Smooth muscle cell (in vitro differentiated cells): ENCODE measurements around the gene COLGALT1. TPM values are rescaled to one million over a fixed set of nuclear protein-coding genes. Genes with fewer than 3 reads are reported as not detected.

Experiments
- DNase-seq: peaks from one replicate; lab custom pipeline; 2025; ENCODE audit not compliant: unreplicated experiment; lab: John Stamatoyannopoulos, UW
- H2AFZ ChIP-seq: fragments of 200-600 bp; sonication (generic); 2 replicates; pipeline ENCODE4 v1.6.0; 2016; ENCODE audit warnings: antibody characterized with exemption, low read depth, mild to moderate bottlenecking
- H3F3A ChIP-seq: fragments of 200-600 bp; sonication (generic); 2 replicates; pipeline ENCODE4 v1.6.0; 2017; ENCODE audit warnings: antibody characterized with exemption, low read depth
- H3K27ac ChIP-seq: fragments of 200-600 bp; sonication (generic); 2 replicates; pipeline ENCODE4 v1.5.1; 2016; ENCODE audit warnings: low read depth, mild to moderate bottlenecking
- H3K27me3 ChIP-seq: fragments of 200-600 bp; sonication (generic); 2 replicates; pipeline ENCODE4 v1.6.1; 2016; ENCODE audit warnings: low read depth, mild to moderate bottlenecking
- H3K36me3 ChIP-seq: fragments of 200-600 bp; sonication (generic); 2 replicates; pipeline ENCODE4 v1.5.1; 2016; ENCODE audit warnings: low read depth
- H3K4me1 ChIP-seq: fragments of 200-600 bp; sonication (generic); 2 replicates; pipeline ENCODE4 v1.5.1; 2016; ENCODE audit warnings: low read depth
- H3K4me2 ChIP-seq: fragments of 200-600 bp; sonication (generic); 2 replicates; pipeline ENCODE4 v1.6.0; 2016; ENCODE audit warnings: mild to moderate bottlenecking
- H3K4me3 ChIP-seq: fragments of 200-600 bp; sonication (generic); 2 replicates; pipeline ENCODE4 v1.5.1; 2016; ENCODE audit warnings: mild to moderate bottlenecking
- H3K79me2 ChIP-seq: fragments of 200-600 bp; sonication (generic); 2 replicates; pipeline ENCODE4 v1.6.0; 2016; ENCODE audit warnings: low read depth, mild to moderate bottlenecking
- H3K9ac ChIP-seq: fragments of 200-600 bp; sonication (generic); 2 replicates; pipeline ENCODE4 v1.6.0; 2016; ENCODE audit warnings: low read depth
- H3K9me3 ChIP-seq: fragments of 200-600 bp; sonication (generic); replicated peaks from 2 replicates; pipeline ENCODE4 v1.5.1; 2016; ENCODE audit warnings: low read depth
- H4K20me1 ChIP-seq: fragments of 200-600 bp; sonication (generic); 2 replicates; pipeline ENCODE4 v1.6.0; 2016; ENCODE audit warnings: low read depth
- CTCF ChIP-seq: fragments of 200-600 bp; sonication (generic); IDR thresholded peaks from 2 replicates; pipeline ENCODE4 v1.5.1; 2017; ENCODE audit warnings: borderline replicate concordance, mild to moderate bottlenecking, antibody characterized with exemption; ENCODE audit not compliant: insufficient read depth, poor library complexity, severe bottlenecking
- WGBS: methylation state at CpG from one replicate; pipeline ENCODE4 v1.1.7; 2016; ENCODE audit warnings: low lambda C conversion rate; 5-methylcytosine and 5-hydroxymethylcytosine counted together
- polyA plus RNA-seq: library from polyadenylated mRNA; unstranded; fragments of >200 nt; fragmentation: Nextera tagmentation; extraction: Ambion mirVana; gene quantifications from 2 replicates; pipeline ENCODE4 v1.2.1, GENCODE V29; 2016
- total RNA-seq: library from RNA; depleted of rRNA; stranded (reverse); fragments of >200 nt; gene quantifications from 2 replicates; pipeline ENCODE4 v1.2.3, GENCODE V29; 2014

COLGALT1 gene
- total and polyA plus RNA-seq, 2 experiments from 2014 or later: 126 to 151 TPM

DNA sequence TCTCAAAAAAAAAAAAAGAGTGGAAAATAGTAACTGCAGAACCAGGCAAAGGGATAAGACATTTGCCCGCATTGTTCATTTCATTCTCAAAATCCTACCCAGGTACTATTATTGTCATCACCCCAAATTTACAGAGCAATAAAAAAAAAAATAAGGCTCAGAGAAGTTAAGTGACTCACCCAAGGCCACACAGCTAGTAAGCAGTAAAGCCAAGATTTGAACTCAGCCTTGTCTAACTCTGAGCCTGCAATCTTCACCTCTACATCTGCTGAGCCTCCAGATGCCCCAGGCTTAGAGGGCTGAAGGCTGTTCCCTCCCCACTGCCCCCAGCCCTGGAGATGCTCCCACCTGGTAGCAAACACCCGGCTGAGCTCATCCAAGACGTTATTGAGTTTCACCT is 71.7 kb downstream of the COLGALT1 start:
- Histone ChIP-seq H3K4me1 (no peaks in the 10 kb centered on the region), H3K27me3 (no peaks in the 10 kb centered on the region), H4K20me1 (no peaks in the 10 kb centered on the region), H3K79me2 (no peaks in the 10 kb centered on the region), H2AFZ (no peak overlapping the region), H3K4me2 (no peak overlapping the region), H3F3A (no peaks in the 10 kb centered on the region), H3K9ac (no peak overlapping the region), H3K36me3 (no peaks in the 10 kb centered on the region), H3K9me3 (no peaks in the 10 kb centered on the region), H3K4me3 (no peak overlapping the region), H3K27ac (no peak overlapping the region)
- no peak for TF ChIP-seq CTCF
- DNase-seq: no peak
- WGBS: 98% methylated on average over 3 of the region's 3 CpGs

DNA sequence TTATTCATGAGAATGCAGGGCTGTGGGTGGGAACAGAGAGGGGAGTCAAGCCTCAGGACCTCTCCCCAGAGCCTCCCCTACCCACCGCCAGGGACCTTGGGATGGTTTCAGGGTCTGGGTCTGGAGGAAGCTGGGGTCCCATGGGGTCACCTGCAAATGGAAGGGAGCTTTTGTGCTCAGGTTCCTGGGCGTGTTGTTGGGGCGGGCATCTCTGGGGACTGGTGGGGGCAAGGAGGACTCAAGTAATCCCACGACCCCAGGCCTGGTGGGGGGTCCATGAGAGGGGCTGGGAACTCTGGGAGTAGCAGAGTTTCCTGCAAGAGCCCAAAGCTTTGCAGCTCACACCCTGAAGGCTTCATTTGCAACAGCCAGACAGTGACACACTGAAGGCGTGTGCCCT is 72.5 kb downstream of the COLGALT1 start:
- H3K4me1 ChIP-seq: no peaks in the 10 kb centered on the region
- no peaks in the 10 kb centered on the region for H3K79me2 ChIP-seq
- H2AFZ ChIP-seq: no peak overlapping the region
- no peak overlapping the region for H3K4me2 ChIP-seq
- no peaks in the 10 kb centered on the region for H3K36me3 ChIP-seq
- H3F3A ChIP-seq: no peaks in the 10 kb centered on the region
- TF ChIP-seq CTCF: no peak
- no peak overlapping the region for H3K9ac ChIP-seq
- no peaks in the 10 kb centered on the region for H3K9me3 ChIP-seq
- H4K20me1 ChIP-seq: no peaks in the 10 kb centered on the region
- no peak overlapping the region for H3K4me3 ChIP-seq
- no peak for DNase-seq
- H3K27me3 ChIP-seq: no peaks in the 10 kb centered on the region
- 78% methylated on average over 5 of the region's 5 CpGs for WGBS
- H3K27ac ChIP-seq: no peak overlapping the region

DNA sequence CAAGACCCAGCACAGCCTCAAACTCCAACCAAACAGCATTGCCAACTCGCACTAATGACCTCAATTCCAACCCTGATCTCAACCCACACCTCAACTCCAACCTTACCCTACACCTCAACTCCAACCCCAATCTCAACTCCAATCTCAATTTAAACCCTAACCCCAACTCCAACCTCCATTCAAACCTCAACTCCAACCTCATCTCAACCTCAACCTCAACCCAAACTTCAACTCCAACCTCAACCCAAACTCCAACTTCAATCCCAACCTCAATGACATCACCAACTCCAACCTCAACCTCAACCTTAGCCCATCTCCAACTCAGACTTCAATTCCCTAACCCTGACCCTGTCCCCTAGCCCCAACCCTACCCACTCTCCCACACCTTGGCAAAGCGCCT is 74.3 kb downstream of the COLGALT1 start:
- Histone ChIP-seq H3K4me3 (no peak overlapping the region), H3K27ac (no peak overlapping the region), H3K4me2 (no peak overlapping the region), H3K79me2 (no peaks in the 10 kb centered on the region), H3K27me3 (no peaks in the 10 kb centered on the region), H3K36me3 (no peaks in the 10 kb centered on the region), H3K9me3 (no peaks in the 10 kb centered on the region), H3F3A (no peaks in the 10 kb centered on the region), H3K4me1 (no peaks in the 10 kb centered on the region), H3K9ac (no peak overlapping the region), H4K20me1 (no peaks in the 10 kb centered on the region), H2AFZ (no peak overlapping the region)
- WGBS: 88% methylated on average over 2 of the region's 2 CpGs
- DNase-seq: no peak
- no peak for TF ChIP-seq CTCF

- H4K20me1 ChIP-seq: no peaks in the 10 kb centered on the region
- H3F3A ChIP-seq: no peaks in the 10 kb centered on the region
- TF ChIP-seq CTCF: no peak
- H3K79me2 ChIP-seq: no peaks in the 10 kb centered on the region
- H3K4me3 ChIP-seq: no peak overlapping the region
- no peaks in the 10 kb centered on the region for H3K27me3 ChIP-seq
- DNase-seq: no peak
- H3K4me1 ChIP-seq: no peaks in the 10 kb centered on the region
- no peak overlapping the region for H3K4me2 ChIP-seq
- H3K9me3 ChIP-seq: no peaks in the 10 kb centered on the region
- no peak overlapping the region for H3K9ac ChIP-seq
- no peaks in the 10 kb centered on the region for H3K36me3 ChIP-seq
- H3K27ac ChIP-seq: no peak overlapping the region
- 92% methylated on average over 9 of the region's 9 CpGs for WGBS
- no peak overlapping the region for H2AFZ ChIP-seq
Measured at GRCh38 chr19:17632577-17632976, 77.1 kb downstream of the COLGALT1 start.
